ENCODE measurements around the gene FNDC1. TPM values are rescaled to one million over a fixed set of nuclear protein-coding genes. Genes with fewer than 3 reads are reported as not detected.

FNDC1 gene
- total RNA-seq, 3 donors from 2014 or later (not counting 1 experiment from before 2014, with no cell fraction given) = not detected

- H3K36me3 Mint-ChIP-seq = no peaks in the 10 kb centered on the region
- no peak overlapping the region for H3K4me3 Mint-ChIP-seq
- H3K27me3 Mint-ChIP-seq (ENCODE audit: low read depth in 2 of 2) = peaks cover 26 to 34% of the 10 kb centered on the region in 2 donors
- intact Hi-C loops (cut with micrococcal nuclease) = no loop called here
- Histone ChIP-seq H3K9me3 (ENCODE audit: control insufficient read depth, insufficient read depth, low read length) (no peaks in the 10 kb centered on the region), H3K27ac (ENCODE audit: low read length) (no peak overlapping the region), H3K4me3 (ENCODE audit: low read length) (no peak overlapping the region), H3K4me1 (ENCODE audit: control insufficient read depth, insufficient read depth, low read length) (peaks cover 6% of the 10 kb centered on the region), H3K27me3 (ENCODE audit: control insufficient read depth, insufficient read depth, low read length) (peaks cover 16% of the 10 kb centered on the region), H3K36me3 (ENCODE audit: control insufficient read depth, insufficient read depth, low read length) (no peaks in the 10 kb centered on the region)
- no peaks in the 10 kb centered on the region for H3K9me3 Mint-ChIP-seq
- no peak overlapping the region for H3K27ac Mint-ChIP-seq
- ATAC-seq (no peak), DNase-seq (no peak)
- peaks cover 5 to 6% of the 10 kb centered on the region in 2 donors for H3K4me1 Mint-ChIP-seq
- TF ChIP-seq CTCF (IDR thresholded peaks at IDR 0.05) = no peak
- 88% methylated on average over 4 of the region's 4 CpGs for WGBS (ENCODE audit: insufficient coverage)
These were observed 7.7 kb downstream of the FNDC1 start for GRCh38 chr6:159176913-159177312.

- Mint-ChIP-seq H3K36me3 (no peaks in the 10 kb centered on the region), H3K27me3 (ENCODE audit: low read depth in 2 of 2) (peaks cover 25 to 29% of the 10 kb centered on the region in 2 donors), H3K27ac (no peak overlapping the region), H3K4me3 (no peak overlapping the region), H3K4me1 (peaks cover 5 to 6% of the 10 kb centered on the region in 2 donors), H3K9me3 (no peaks in the 10 kb centered on the region)
- no peaks in the 10 kb centered on the region for H3K9me3 ChIP-seq (ENCODE audit: control insufficient read depth, insufficient read depth, low read length)
- 94% methylated on average over 9 of the region's 9 CpGs for WGBS (ENCODE audit: insufficient coverage)
- TF ChIP-seq CTCF (IDR thresholded peaks at IDR 0.05) = no peak
- H3K4me3 ChIP-seq (ENCODE audit: low read length) = no peak overlapping the region
- H3K36me3 ChIP-seq (ENCODE audit: control insufficient read depth, insufficient read depth, low read length) = no peaks in the 10 kb centered on the region
- intact Hi-C loops (cut with micrococcal nuclease) = no loop called here
- ATAC-seq = no peak
- peaks cover 7% of the 10 kb centered on the region for H3K27me3 ChIP-seq (ENCODE audit: control insufficient read depth, insufficient read depth, low read length)
- H3K27ac ChIP-seq (ENCODE audit: low read length) = no peak overlapping the region
- no peak for DNase-seq
- H3K4me1 ChIP-seq (ENCODE audit: control insufficient read depth, insufficient read depth, low read length) = peaks cover 6% of the 10 kb centered on the region
These were observed 9.6 kb downstream of the FNDC1 start for GRCh38 chr6:159178847-159179246.

- TF ChIP-seq CTCF (IDR thresholded peaks at IDR 0.05) = no peak
- no peaks in the 10 kb centered on the region for H3K36me3 ChIP-seq (ENCODE audit: control insufficient read depth, insufficient read depth, low read length)
- no peaks in the 10 kb centered on the region for H3K4me1 Mint-ChIP-seq
- 88% methylated on average over 4 of the region's 4 CpGs for WGBS (ENCODE audit: insufficient coverage)
- H3K9me3 ChIP-seq (ENCODE audit: control insufficient read depth, insufficient read depth, low read length) = no peaks in the 10 kb centered on the region
- intact Hi-C loops (cut with micrococcal nuclease) = no loop called here
- H3K9me3 Mint-ChIP-seq = no peaks in the 10 kb centered on the region
- ATAC-seq (no peak), DNase-seq (no peak)
- no peak overlapping the region for H3K4me3 Mint-ChIP-seq
- H3K4me1 ChIP-seq (ENCODE audit: control insufficient read depth, insufficient read depth, low read length) = no peaks in the 10 kb centered on the region
- no peak overlapping the region for H3K27ac Mint-ChIP-seq
- H3K27me3 ChIP-seq (ENCODE audit: control insufficient read depth, insufficient read depth, low read length) = peaks cover 3% of the 10 kb centered on the region
- no peak overlapping the region for H3K27ac ChIP-seq (ENCODE audit: low read length)
- no peaks in the 10 kb centered on the region for H3K36me3 Mint-ChIP-seq
- H3K27me3 Mint-ChIP-seq (ENCODE audit: low read depth in 2 of 2) = peaks cover 19 to 20% of the 10 kb centered on the region in 2 donors
- H3K4me3 ChIP-seq (ENCODE audit: low read length) = no peak overlapping the region
These were observed 10.8 kb downstream of the FNDC1 start for GRCh38 chr6:159180001-159180400.

- H3K27ac Mint-ChIP-seq = no peak overlapping the region
- ATAC-seq = no peak
These were observed 12.7 kb downstream of the FNDC1 start for GRCh38 chr6:159181914-159182313.

More at GRCh38 chr6:159181914-159182313, 12.7 kb downstream of the FNDC1 start:
- Histone ChIP-seq H3K36me3 (ENCODE audit: control insufficient read depth, insufficient read depth, low read length) (no peaks in the 10 kb centered on the region), H3K4me3 (ENCODE audit: low read length) (no peak overlapping the region), H3K4me1 (ENCODE audit: control insufficient read depth, insufficient read depth, low read length) (no peaks in the 10 kb centered on the region), H3K9me3 (ENCODE audit: control insufficient read depth, insufficient read depth, low read length) (no peaks in the 10 kb centered on the region), H3K27me3 (ENCODE audit: control insufficient read depth, insufficient read depth, low read length) (no peaks in the 10 kb centered on the region), H3K27ac (ENCODE audit: low read length) (no peak overlapping the region)
- H3K27me3 Mint-ChIP-seq (ENCODE audit: low read depth in 2 of 2) = peaks cover 14 to 16% of the 10 kb centered on the region in 2 donors
- intact Hi-C loops (cut with micrococcal nuclease) = no loop called here
- TF ChIP-seq CTCF (IDR thresholded peaks at IDR 0.05) = no peak
- no peaks in the 10 kb centered on the region for H3K36me3 Mint-ChIP-seq
- H3K9me3 Mint-ChIP-seq = no peaks in the 10 kb centered on the region
- no peak for DNase-seq
- WGBS (ENCODE audit: insufficient coverage) = 97% methylated on average over 2 of the region's 2 CpGs
- no peak overlapping the region for H3K4me3 Mint-ChIP-seq
- H3K4me1 Mint-ChIP-seq = no peaks in the 10 kb centered on the region

Data from natural killer cell (primary cell).